DND-41 (cell line): ENCODE measurements around the gene SRSF12.
A peak's percentile ranks its signal among the peaks of the same experiment; 100 is the strongest.

Source experiments
- ATAC-seq: fragments of 200-7000 bp; cut with Tn5 transposase; 3 replicates; pipeline ENCODE4 v1.9.1; 2021; ENCODE audit warnings: low read depth; ENCODE audit not compliant: insufficient read depth
- DNase-seq: peaks from one replicate; pipeline ENCODE4 v3.0.0-alpha.2; 2020
- H2AFZ ChIP-seq: 2 replicates; pipeline ENCODE4 v1.6.0; 2012; ENCODE audit warnings: low read depth, low read length
- H3K27ac ChIP-seq: 2 replicates; pipeline ENCODE4 v1.5.1; 2012; ENCODE audit warnings: low read length, inconsistent platforms
- H3K27me3 ChIP-seq: fragments of 200-600 bp; sonication (generic); 2 replicates; pipeline ENCODE4 v1.6.0; 2012; ENCODE audit warnings: low read length, mild to moderate bottlenecking, inconsistent platforms; ENCODE audit not compliant: insufficient read depth, poor library complexity
- H3K36me3 ChIP-seq: 2 replicates; pipeline ENCODE4 v1.5.1; 2012; ENCODE audit warnings: low read length, inconsistent platforms; ENCODE audit not compliant: insufficient read depth
- H3K4me1 ChIP-seq: 2 replicates; pipeline ENCODE4 v1.5.1; 2012; ENCODE audit warnings: mild to moderate bottlenecking, low read length; ENCODE audit not compliant: insufficient read depth
- H3K4me2 ChIP-seq: 2 replicates; pipeline ENCODE4 v1.6.0; 2012; ENCODE audit warnings: mild to moderate bottlenecking, moderate library complexity, low read length, inconsistent platforms; ENCODE audit not compliant: insufficient read depth
- H3K4me3 ChIP-seq, 2 experiments: fragments of 200-600 bp in 1 of 2; shearing (Covaris generic) in 1 of 2; 2 replicates each; pipeline ENCODE4 v1.5.1; 2012 to 2016; ENCODE audit warnings: inconsistent platforms in 2 of 2, low read length in 2 of 2, mild to moderate bottlenecking in 2 of 2, low read depth in 1 of 2, moderate library complexity in 1 of 2
- H3K79me2 ChIP-seq: 2 replicates; pipeline ENCODE4 v1.6.0; 2012; ENCODE audit warnings: low read length, inconsistent platforms; ENCODE audit not compliant: insufficient read depth
- H3K9ac ChIP-seq: 2 replicates; pipeline ENCODE4 v1.6.0; 2012; ENCODE audit warnings: low read depth, mild to moderate bottlenecking, inconsistent platforms, low read length, moderate library complexity
- H3K9me3 ChIP-seq: 2 replicates; pipeline ENCODE4 v1.5.1; 2012; ENCODE audit warnings: low read length, moderate library complexity, mild to moderate bottlenecking, inconsistent platforms; ENCODE audit not compliant: insufficient read depth, severe bottlenecking
- H4K20me1 ChIP-seq: 2 replicates; pipeline ENCODE4 v1.6.0; 2012; ENCODE audit warnings: low read length; ENCODE audit not compliant: insufficient read depth
- CTCF ChIP-seq: IDR thresholded peaks from 2 replicates; pipeline ENCODE4 v1.5.1; 2012; ENCODE audit warnings: borderline replicate concordance, low read length, moderate library complexity, mild to moderate bottlenecking; ENCODE audit not compliant: poor library complexity, severe bottlenecking; ENCODE audit errors: extremely low read depth
- EZH2 ChIP-seq: IDR thresholded peaks from 3 replicates; pipeline ENCODE4 v1.6.1; 2012; ENCODE audit warnings: borderline replicate concordance, low read depth, mild to moderate bottlenecking, moderate library complexity, low read length, inconsistent platforms; ENCODE audit not compliant: severe bottlenecking

Gene SRSF12

GRCh38 chr6:89160331-89161092, 42.6 kb upstream of the SRSF12 start:
- H3K4me1 ChIP-seq: no peaks in the 10 kb centered on the region
- no peak overlapping the region for H3K27ac ChIP-seq
- H4K20me1 ChIP-seq: peaks cover 3% of the 10 kb centered on the region; the same call in 1 of the 2 replicates
- H3K27me3 ChIP-seq: no peaks in the 10 kb centered on the region
- H3K36me3 ChIP-seq: peaks cover 66% of the 10 kb centered on the region
- no peak for TF ChIP-seq CTCF
- TF ChIP-seq EZH2: no peak
- H3K79me2 ChIP-seq: 0 out of 2 replicates have a peak, but pooled peaks cover under 1% of the 10 kb centered on the region
- no peak overlapping the region for H3K4me2 ChIP-seq
- H3K9ac ChIP-seq: no peak overlapping the region
- ATAC-seq (no peak), DNase-seq (no peak)
- H3K4me3 ChIP-seq: no peak overlapping the region
- no peak overlapping the region for H2AFZ ChIP-seq
- no peaks in the 10 kb centered on the region for H3K9me3 ChIP-seq

GRCh38 chr6:89154131-89154530, 36.3 kb upstream of the SRSF12 start:
- peaks cover 59% of the 10 kb centered on the region for H3K36me3 ChIP-seq
- peaks cover 10% of the 10 kb centered on the region for H3K79me2 ChIP-seq
- H3K4me3 ChIP-seq: no peak overlapping the region
- H3K27ac ChIP-seq: no peak overlapping the region
- no peak for DNase-seq
- H4K20me1 ChIP-seq: peaks cover 4% of the 10 kb centered on the region; the same call in 1 of the 2 replicates
- peaks cover 2% of the 10 kb centered on the region; the same call in 1 of the 2 replicates for H3K4me1 ChIP-seq
- no peak overlapping the region for H3K4me2 ChIP-seq
- TF ChIP-seq EZH2: no peak
- no peak for TF ChIP-seq CTCF
- no peaks in the 10 kb centered on the region for H3K9me3 ChIP-seq
- no peaks in the 10 kb centered on the region for H3K27me3 ChIP-seq
- no peak overlapping the region for H3K9ac ChIP-seq
- no peak overlapping the region for H2AFZ ChIP-seq
- ATAC-seq: no peak

- Histone ChIP-seq H3K9ac (no peak overlapping the region), H3K27ac (no peak overlapping the region; the same call in 1 of the 2 replicates), H3K4me2 (peak overlapping the region; percentile 81), H3K4me1 (peaks cover 42% of the 10 kb centered on the region), H3K4me3 (peak overlapping the region in 1 of 2 experiments; percentile 16; a peak in 1 of 4 replicates), H3K9me3 (no peaks in the 10 kb centered on the region), H3K79me2 (peaks cover 37% of the 10 kb centered on the region), H3K36me3 (peaks cover 33% of the 10 kb centered on the region), H2AFZ (no peak overlapping the region), H3K27me3 (no peaks in the 10 kb centered on the region), H4K20me1 (peaks cover 6% of the 10 kb centered on the region; the same call in 1 of the 2 replicates)
- TF ChIP-seq EZH2 (no peak), CTCF (no peak)
- ATAC-seq (no peak), DNase-seq (no peak)
Measured at GRCh38 chr6:89148016-89148750, 30.3 kb upstream of the SRSF12 start.
